SK-N-SH treated with all-trans-retinoic acid at 6 μM for 48 hours (cell line): Measurements from ENCODE around the gene KDM4C.

ENCODE experiments used
- GLIS3 ChIP-seq: fragments of 250-450 bp; sonication (Bioruptor Pico); IDR thresholded peaks from 2 replicates; pipeline ENCODE4 v1.5.0; 2020; ENCODE audit warnings: mild to moderate bottlenecking, moderate library complexity
- PATZ1 ChIP-seq: fragments of 250-450 bp; sonication (Bioruptor Pico); IDR thresholded peaks from 2 replicates; pipeline ENCODE4 v1.8.0; 2020; ENCODE audit warnings: mild to moderate bottlenecking, moderate library complexity, borderline replicate concordance
- ZFP3 ChIP-seq: fragments of 250-450 bp; sonication (Bioruptor Pico); IDR thresholded peaks from 2 replicates; pipeline ENCODE4 v1.5.0; 2020; ENCODE audit warnings: mild to moderate bottlenecking, moderate library complexity

GRCh38 chr9:7081065-7081600 lies 323.4 kb downstream of the KDM4C start:
- TF ChIP-seq ZFP3 (CRISPR knock-in tag) (no peak), GLIS3 (CRISPR knock-in tag) (no peak), PATZ1 (no peak)
